Endothelial cell of hepatic sinusoid (primary cell): ENCODE data around the gene VPS52.

Source experiments
- in situ Hi-C: cut with HindIII; loops from 2 replicates; pipeline ENCODE4 v1.10.0; 2017; ENCODE audit warnings: low sequenced_read_pairs

Gene VPS52

GRCh38 chr6:33212857-33213165, 58.9 kb downstream of the VPS52 start:
- in situ Hi-C loops = no loop called here

GRCh38 chr6:33211666-33212422, 59.8 kb downstream of the VPS52 start:
- in situ Hi-C loops = no loop called here

GRCh38 chr6:33211136-33211535, 60.5 kb downstream of the VPS52 start:
- in situ Hi-C loops = no loop called here

- in situ Hi-C loops = loop anchor here (5.0 kb wide), 1 partner anchor 63 kb away; no protein-coding TSS in a partner anchor
These were observed 61.8 kb downstream of the VPS52 start for GRCh38 chr6:33209856-33210255.

- in situ Hi-C loops = loop anchor here (5.0 kb wide), 1 partner anchor 61 kb away; no protein-coding TSS in a partner anchor
These were observed 63.3 kb downstream of the VPS52 start, which contains the start of gene RING1 for GRCh38 chr6:33208091-33208967. Gene RING1 (plus strand): TSS chr6:33208500. CDS start chr6:33208823, 323 bp downstream.

- in situ Hi-C loops = loop anchor here (5.0 kb wide), 1 partner anchor 60 kb away; no protein-coding TSS in a partner anchor
These were observed 64.1 kb downstream of the VPS52 start for GRCh38 chr6:33207552-33208090.

GRCh38 chr6:33206864-33207551, 64.7 kb downstream of the VPS52 start:
- in situ Hi-C loops = loop anchor here (5.0 kb wide), 1 partner anchor 60 kb away; no protein-coding TSS in a partner anchor

- in situ Hi-C loops = loop anchor here (5.0 kb wide), 1 partner anchor 59 kb away; no protein-coding TSS in a partner anchor
These were observed 65.4 kb downstream of the VPS52 start for GRCh38 chr6:33206027-33206863.

- in situ Hi-C loops = loop anchor here (5.0 kb wide), 1 partner anchor 58 kb away; no protein-coding TSS in a partner anchor
These were observed 66.3 kb downstream of the VPS52 start for GRCh38 chr6:33205191-33206026.

GRCh38 chr6:33204415-33205190, 67.1 kb downstream of the VPS52 start, which contains the start of gene HSD17B8:
Gene HSD17B8 (plus strand): TSS chr6:33204655. CDS start chr6:33204669, 14 bp downstream.
- in situ Hi-C loops = loop anchor here (5.0 kb wide), 1 partner anchor 57 kb away; no protein-coding TSS in a partner anchor

- in situ Hi-C loops = no loop called here
These were observed 67.6 kb downstream of the VPS52 start for GRCh38 chr6:33204165-33204414.

- in situ Hi-C loops = no loop called here
These were observed 68.1 kb downstream of the VPS52 start for GRCh38 chr6:33203443-33204164.

- in situ Hi-C loops = no loop called here
These were observed 68.9 kb downstream of the VPS52 start for GRCh38 chr6:33202799-33203198.

- in situ Hi-C loops = no loop called here
These were observed 69.7 kb downstream of the VPS52 start for GRCh38 chr6:33201935-33202334.

- in situ Hi-C loops = no loop called here
These were observed 70.5 kb downstream of the VPS52 start for GRCh38 chr6:33201147-33201545.
